Stimulated activated CD4-positive, alpha-beta T cell treated with anti-CD3 and anti-CD28 coated beads, Interleukin-4, amount 100 ng/mL, for 48 hours (primary cell): ENCODE data around the gene SIAE.

Experiments used
- DNase-seq, 2 donors: peaks; one replicate each; pipeline ENCODE4 v3.0.0-alpha.2; 2020; ENCODE audit warnings: low read depth in 2 of 2

SIAE gene

GRCh38 chr11:124667601-124668000 lies 5.9 kb downstream of the SIAE start:
- DNase-seq = no peak

- DNase-seq = no peak
Observed at GRCh38 chr11:124663861-124664260, 9.7 kb downstream of the SIAE start.

DNA sequence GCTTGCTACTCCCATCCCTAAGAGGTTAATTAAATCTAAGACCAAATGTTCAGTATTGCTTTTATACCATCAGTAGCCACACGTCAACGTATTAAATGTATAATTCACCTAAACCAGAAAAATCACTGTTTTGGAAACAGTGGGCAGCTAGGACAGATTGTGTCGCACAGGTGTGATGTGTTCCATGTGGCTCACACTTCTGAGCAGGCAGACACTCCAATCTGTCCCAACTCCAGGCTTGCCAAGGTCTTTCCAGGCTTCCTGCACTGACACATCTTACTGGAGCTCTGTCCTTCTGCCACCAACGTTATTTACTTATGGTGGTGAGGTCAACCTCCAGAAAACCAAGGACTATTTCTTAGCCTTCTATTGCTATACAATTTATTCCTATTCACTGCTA lies 11.4 kb downstream of the SIAE start:
- DNase-seq = no peak

GRCh38 chr11:124661553-124661952 lies 12.0 kb downstream of the SIAE start:
- no peak for DNase-seq

GRCh38 chr11:124658986-124659385 lies 14.6 kb downstream of the SIAE start:
- DNase-seq = no peak

DNA sequence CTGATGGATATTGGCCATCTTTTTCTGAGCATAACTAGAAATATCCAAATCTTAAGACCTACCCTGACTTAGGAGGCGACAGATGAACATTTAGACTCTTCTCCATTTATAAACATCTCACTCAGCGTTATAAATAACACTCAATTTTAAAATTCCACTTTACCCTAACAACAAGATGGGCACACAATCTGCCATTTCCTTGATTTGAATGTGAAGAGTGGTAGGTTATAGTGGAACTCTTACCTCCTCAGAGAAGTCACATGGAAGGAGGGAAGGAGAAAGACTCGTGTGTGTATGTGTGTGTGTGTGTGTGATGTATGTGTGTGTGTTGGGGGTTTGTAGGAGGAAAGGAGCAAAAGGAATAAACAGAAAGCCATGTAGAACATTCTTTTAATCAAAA lies 15.0 kb downstream of the SIAE start:
- no peak for DNase-seq

DNA sequence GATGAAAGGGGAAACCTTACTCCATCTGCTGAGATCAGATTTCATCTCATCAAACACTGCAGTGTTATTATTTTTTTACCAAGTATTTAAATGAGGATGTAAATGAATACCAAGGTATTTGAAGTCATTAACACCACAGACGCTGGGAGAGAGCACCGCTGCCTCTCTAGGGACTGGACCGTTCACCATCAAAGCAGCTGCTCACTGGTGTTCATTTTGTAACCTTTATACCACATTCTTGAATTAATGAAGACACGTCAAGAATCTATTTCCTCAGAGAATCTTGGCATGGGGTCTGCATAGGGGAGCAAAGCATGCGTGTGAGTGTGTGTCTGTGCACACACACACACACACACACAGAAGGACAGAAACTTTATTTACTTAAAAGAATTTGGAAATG lies 15.6 kb downstream of the SIAE start:
- no peak for DNase-seq

DNA sequence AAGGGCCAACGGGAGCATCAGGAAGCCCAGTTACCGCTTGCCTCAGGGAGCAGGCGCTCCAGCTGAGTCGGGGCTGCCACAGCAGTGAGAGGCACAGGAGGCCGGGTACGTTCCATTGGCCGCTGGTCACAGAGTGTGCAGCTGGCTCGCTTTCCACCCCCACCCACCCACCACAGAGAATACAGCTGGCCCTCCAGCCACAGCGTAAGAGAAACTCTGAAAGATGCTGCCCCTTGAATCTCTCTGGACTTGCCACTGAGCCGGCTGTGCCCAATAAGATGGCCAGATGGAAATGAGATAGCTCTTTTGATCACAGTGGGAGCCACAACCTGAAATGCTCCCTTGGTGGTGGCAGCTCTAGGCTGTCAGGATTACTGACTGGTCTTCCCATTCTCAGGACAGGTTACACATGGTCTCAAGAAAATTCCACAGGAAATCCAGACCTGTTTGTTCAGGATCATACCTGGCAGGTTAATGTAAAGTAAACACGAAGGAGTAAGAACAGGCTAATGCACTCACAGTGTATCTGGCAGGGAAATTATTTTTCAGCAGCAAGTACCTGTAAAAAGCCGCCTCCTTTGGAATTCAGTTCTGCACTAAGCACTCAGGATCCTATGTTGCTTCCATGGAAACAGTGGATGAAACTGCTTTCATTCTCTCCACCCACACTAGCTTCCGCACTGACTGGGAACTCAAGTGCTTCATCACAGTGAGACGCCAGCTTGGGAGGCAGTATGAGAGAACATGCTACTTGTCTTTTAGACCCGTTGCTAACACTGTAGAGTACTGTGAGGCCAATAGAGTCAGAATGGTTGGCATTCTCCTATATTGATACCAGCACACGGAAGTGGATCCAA lies 16.5 kb downstream of the SIAE start:
- no peak for DNase-seq

DNA sequence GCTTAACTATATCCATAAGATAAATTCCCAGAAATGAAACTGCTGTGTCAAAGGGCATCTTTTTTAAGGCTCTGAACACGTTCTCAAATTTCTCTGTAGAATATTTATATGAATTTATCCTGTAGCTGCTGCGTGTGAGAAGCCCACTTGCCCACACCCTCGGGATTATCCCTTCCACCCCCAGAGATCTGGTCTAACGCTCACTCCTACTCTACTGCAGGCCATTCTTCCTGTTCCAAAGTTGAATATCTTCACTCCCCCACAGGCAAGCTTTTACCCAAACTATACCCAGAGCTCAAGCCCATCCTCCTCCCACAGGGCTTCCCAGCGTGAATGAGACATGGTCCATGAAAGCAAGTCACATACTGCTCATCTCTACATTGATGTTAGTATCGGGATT lies 24.9 kb downstream of the SIAE start:
- no peak for DNase-seq

DNA sequence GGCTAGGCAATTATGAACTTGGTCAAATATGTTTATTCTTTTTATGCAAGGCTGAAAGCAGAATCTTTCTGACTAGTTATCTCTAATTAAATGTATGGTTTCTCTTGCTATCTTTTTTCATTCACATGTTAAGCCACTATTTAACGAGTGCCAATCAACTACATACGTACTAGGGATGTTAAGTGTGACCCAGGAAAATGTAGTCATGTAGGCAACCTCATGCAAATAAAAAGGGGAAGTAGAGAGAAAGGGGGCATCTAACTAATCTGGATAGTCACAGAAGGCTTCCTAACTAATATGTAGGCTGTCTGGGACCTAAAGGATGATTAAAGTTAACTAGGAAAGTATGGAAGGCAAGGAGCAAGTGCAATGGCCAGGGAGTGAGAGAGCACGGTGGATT lies 27.4 kb downstream of the SIAE start:
- DNase-seq = no peak

GRCh38 chr11:124644426-124645280 lies 28.9 kb downstream of the SIAE start:
- no peak for DNase-seq

- no peak for DNase-seq
Observed at GRCh38 chr11:124643605-124644425, 29.7 kb downstream of the SIAE start.

- DNase-seq = no peak
Observed at GRCh38 chr11:124643042-124643604, 30.4 kb downstream of the SIAE start.

DNA sequence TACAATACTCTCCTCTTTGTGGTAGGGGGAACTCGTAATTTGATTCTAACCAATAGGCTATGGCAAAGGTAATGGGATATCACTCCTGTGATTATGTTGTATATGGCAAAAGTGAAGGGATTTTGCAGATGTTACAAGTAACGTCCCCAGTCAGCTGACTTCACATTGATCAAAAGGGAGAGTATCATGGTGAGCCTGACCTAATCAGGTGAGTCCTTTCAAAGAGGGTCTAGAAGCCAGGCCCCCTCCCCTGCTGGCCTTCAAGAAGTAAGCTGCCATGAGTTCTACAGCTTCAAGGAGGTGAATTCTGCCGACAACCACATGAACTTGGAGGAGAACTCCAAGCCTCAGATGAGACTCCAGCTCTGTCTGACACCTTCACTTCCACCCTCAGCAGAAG lies 30.9 kb downstream of the SIAE start:
- DNase-seq = no peak

GRCh38 chr11:124640666-124641065 lies 32.9 kb downstream of the SIAE start:
- no peak for DNase-seq

- no peak for DNase-seq
Observed at GRCh38 chr11:124639186-124639585, 34.4 kb downstream of the SIAE start.

DNA sequence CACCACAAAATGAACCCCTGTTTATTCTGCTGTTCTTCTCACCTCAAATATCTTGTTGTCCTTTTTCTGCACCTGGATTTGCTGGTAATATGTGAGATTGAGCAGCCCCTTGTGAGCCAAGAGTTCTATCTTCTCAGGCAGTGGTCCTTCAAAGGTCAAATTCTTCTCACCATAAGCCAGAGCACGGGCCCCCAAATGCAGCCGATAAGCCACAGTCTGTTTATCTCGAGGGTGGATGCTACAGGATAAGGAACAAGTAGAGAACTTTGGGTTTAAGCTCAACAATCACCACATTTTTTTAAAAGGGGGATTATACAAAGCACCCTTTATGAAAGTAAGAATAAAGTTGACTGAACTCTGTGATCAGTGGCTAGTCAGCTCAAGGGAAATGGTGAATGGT lies 35.0 kb downstream of the SIAE start:
- no peak for DNase-seq

DNA sequence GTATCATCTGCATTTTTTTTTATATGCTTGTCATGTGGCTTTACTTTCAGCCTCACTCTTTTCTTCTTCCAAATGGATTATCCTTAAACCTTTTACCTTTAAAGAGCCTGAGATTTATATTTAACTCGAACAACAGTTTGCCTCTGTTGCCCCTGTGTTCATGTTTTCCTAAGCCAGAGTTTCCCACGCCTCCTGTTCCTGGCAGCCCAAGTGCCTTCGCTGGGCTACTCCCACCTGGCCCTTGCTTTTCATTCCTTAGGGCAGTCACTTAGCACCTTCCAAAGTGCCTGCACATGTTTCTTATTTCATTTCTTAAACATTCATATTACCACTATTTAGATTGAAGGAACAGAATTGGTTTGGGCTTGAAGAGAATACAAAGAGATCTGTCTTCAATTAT lies 37.6 kb downstream of the SIAE start:
- no peak for DNase-seq

- no peak for DNase-seq
Observed at GRCh38 chr11:124633355-124633754, 40.2 kb downstream of the SIAE start.

GRCh38 chr11:124629961-124630360 lies 43.6 kb downstream of the SIAE start:
- DNase-seq = no peak

DNA sequence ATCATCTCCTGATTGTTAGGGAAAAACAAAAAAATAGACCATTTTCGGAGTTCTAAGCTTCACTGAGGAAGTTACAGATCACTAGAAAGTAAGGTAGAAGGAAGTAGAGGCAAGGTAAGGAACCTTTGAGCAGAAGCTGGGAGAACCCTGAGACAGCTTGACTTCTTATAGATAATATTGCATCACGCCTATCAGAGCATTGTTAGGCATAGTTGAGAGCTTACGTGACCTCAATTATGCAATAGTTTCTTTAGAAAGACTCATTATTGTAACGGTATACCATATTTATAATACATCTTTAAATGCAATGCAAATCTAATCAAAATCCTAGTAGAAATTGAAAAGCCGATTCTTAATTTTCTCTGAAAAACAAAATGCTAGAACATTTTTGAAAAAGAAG lies 46.0 kb downstream of the SIAE start:
- no peak for DNase-seq
